Measurements from ENCODE around the gene HMX1.

The HMX1 gene

DNA sequence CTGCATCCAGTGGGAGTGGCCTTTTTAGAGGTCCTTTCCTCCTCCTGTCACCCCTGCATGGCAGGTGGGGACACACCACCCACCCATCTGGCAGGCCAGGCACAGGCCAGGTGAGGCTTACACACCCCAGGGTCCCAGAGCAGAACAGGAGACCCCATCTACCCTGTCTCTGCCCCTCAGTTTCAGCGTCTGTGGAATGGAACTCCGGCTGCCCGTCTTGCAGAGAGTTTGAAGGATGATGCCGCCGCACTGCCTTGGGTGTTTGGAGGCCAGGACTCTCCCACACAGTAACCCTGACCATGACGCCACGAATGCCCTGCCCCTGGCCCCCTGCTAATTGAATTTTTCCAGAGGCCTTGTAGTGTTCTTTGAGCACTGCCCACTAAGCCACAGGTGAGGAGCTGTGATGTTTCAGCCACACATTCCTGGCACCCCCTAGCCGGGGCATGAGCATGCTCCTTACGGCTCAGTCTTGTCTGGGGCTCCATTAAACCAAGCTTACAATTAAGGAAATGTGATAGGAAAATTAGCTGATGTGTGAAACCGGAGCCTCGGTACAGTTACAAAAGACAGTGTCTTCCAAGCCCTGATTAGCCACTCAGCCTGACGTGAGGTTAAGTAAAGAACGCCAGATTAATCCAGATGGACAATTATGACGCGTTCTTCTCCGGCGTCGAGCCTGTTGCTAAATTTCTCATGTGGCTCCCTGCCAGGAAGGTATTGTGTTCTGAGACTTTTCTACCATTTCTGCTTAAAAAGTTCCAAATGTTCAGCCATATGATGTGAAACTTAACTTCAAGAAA, 39.3 kb downstream of the HMX1 start:
- H3K4me3 Mint-ChIP-seq = no peak overlapping the region
- H3K27ac Mint-ChIP-seq = no peak overlapping the region
- DNase-seq (ENCODE audit: low spot score in 2 of 2) (no peak), ATAC-seq (ENCODE audit: low read depth) (no peak)
- H3K4me1 Mint-ChIP-seq = peaks cover 2% of the 10 kb centered on the region
- peaks cover 10% of the 10 kb centered on the region for H3K9me3 Mint-ChIP-seq
- peaks cover 8% of the 10 kb centered on the region for H3K27me3 Mint-ChIP-seq
- H3K36me3 Mint-ChIP-seq = peaks cover 1% of the 10 kb centered on the region

DNA sequence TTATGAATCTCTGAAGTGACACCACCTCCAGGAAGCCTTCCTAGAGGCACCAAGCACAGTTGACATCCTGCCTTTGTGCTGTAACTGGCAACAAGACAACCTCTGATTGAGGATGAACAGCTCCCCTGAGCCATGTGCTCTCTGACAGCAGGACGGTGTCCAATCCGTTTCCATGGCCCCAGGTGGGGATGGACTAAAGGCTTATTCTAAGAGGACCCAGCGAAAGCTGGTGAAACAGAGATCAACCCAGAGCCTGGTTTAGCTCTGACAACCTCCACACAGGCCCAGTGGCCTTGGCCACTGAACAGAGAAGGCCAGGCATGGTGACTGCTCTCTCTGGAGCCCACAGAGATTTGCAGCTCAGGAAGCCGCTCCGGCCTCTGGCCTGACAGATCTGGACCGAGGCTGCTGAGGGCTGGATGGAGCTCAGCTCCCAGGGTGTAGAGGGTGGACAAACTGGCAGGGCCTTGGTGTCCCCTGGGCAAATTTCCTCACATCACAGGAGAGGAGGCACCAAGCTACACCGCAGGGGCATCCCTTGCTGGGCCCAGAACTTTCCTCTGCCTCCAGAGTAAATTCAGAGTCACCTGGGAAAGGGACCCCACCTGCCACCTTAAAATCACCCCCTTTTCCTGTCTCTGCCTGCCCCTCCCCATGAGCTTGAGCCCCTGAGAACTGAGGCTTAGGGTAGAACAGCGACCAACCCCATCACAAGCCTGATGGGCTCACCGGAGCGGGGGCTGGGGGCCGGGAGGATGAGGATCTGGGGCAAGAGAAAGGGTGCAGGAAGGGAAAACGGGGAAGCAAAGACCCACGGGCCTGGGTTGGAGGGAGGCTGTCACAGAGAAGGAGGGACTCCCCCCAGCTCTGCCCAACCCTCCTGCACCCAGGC, 40.2 kb downstream of the HMX1 start:
- ATAC-seq (ENCODE audit: low read depth) = no peak
- no peak for DNase-seq (ENCODE audit: low spot score in 2 of 2)
- Mint-ChIP-seq H3K36me3 (peaks cover 1% of the 10 kb centered on the region), H3K9me3 (peaks cover 10% of the 10 kb centered on the region), H3K27me3 (peaks cover 8% of the 10 kb centered on the region), H3K27ac (no peak overlapping the region), H3K4me3 (no peak overlapping the region), H3K4me1 (peaks cover 2% of the 10 kb centered on the region)

DNA sequence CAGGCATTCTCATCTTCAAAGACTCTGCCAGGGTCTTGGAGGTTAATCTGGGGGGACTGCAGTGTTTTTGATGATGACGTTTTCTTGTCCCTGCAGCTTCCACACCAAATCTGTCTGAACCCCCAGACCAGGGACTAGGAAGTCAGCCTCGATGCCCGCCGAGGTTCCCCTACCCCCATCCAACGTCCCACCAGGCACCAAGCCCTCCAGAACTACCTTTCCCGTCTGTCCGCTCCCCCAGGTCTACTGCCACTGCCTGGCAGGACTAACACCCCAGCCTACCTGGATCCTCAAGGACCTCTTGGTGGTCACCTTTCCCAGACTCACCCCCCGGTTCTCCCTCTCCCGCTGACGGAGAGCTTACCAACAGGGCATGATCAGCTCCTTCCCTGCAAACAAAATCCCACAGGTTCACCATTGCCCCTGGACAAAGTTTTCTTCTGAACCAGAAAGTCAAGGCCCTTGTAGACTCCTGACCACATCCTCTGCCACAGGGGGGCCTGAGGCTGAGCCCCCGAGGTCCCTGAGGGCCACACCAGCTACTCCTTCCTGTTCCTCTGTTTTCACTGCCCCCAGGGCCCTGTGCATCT, 40.9 kb downstream of the HMX1 start:
- Mint-ChIP-seq H3K4me1 (peaks cover 2% of the 10 kb centered on the region), H3K27me3 (peaks cover 8% of the 10 kb centered on the region), H3K4me3 (no peak overlapping the region), H3K9me3 (peaks cover 10% of the 10 kb centered on the region), H3K27ac (no peak overlapping the region), H3K36me3 (peaks cover 1% of the 10 kb centered on the region)
- ATAC-seq (ENCODE audit: low read depth) = no peak
- DNase-seq (ENCODE audit: low spot score in 2 of 2) = no peak

DNA sequence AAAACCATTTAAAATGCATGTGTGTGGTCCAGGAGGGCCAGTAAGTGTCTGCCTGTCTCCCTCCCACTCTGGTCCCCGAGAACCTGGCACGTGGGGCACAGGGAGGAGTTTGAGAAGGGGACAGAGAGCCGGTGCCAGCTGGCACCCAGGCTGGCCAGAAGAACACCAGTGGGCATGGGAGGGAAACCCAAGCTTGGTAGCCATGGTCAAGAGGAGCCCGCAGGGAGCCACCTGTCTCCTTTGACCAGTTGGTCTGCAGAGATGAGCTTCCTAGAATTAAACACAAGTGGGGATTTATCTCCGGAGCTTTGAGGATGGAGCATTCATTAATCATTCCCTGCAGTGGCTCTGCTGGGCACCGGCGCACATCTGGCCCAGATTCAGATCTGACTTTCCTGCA, 41.6 kb downstream of the HMX1 start:
- peaks cover 2% of the 10 kb centered on the region for H3K4me1 Mint-ChIP-seq
- no peak overlapping the region for H3K4me3 Mint-ChIP-seq
- peaks cover 10% of the 10 kb centered on the region for H3K9me3 Mint-ChIP-seq
- no peak for DNase-seq (ENCODE audit: low spot score in 2 of 2)
- peaks cover 1% of the 10 kb centered on the region for H3K36me3 Mint-ChIP-seq
- peaks cover 5% of the 10 kb centered on the region for H3K27me3 Mint-ChIP-seq
- ATAC-seq (ENCODE audit: low read depth) = no peak
- H3K27ac Mint-ChIP-seq = no peak overlapping the region

DNA sequence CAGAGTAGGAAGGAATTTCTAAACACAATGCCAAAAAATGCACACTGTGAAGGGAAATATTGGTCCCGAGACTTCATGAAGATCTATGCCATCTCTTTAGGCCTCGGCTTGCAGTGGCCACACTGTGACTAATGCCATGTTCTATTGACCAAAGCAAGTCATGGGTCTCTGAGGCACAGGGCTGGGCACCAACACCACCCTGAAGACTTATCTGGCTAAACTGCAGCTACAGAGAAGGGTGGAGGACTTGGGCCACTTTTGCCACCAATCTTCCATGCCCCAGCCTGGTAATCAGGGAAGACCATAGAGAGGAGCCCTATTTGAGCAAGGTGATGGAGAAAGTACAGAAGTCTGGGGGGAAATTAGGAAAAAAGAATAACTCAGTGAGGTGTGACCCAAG, 42.1 kb downstream of the HMX1 start:
- Mint-ChIP-seq H3K27me3 (peaks cover 3% of the 10 kb centered on the region), H3K4me1 (no peaks in the 10 kb centered on the region), H3K4me3 (no peak overlapping the region), H3K36me3 (no peaks in the 10 kb centered on the region), H3K27ac (no peak overlapping the region), H3K9me3 (peaks cover 9% of the 10 kb centered on the region)
- ATAC-seq (ENCODE audit: low read depth) (no peak), DNase-seq (ENCODE audit: low spot score in 2 of 2) (no peak)

DNA sequence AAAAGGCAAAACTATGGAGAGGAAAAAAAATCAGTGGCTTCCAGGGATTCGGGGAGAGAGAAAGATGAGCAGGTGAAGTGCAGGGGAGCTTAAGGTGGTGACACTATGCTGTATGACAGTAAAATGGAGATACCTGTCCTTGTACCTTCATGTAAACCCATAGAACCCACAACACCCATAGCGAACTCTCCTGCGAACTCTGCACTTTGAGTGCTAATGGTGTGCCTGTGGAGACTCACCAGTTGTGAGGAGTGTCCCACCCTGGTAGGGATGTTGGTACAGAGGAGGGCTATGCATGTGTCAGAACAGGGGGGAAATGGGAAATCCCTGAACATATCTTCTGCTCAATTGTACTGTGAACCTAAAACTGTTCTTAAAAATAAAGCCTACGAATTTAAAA, 42.8 kb downstream of the HMX1 start:
- H3K4me1 Mint-ChIP-seq = no peaks in the 10 kb centered on the region
- no peak overlapping the region for H3K4me3 Mint-ChIP-seq
- H3K36me3 Mint-ChIP-seq = no peaks in the 10 kb centered on the region
- H3K27me3 Mint-ChIP-seq = peaks cover 3% of the 10 kb centered on the region
- no peak overlapping the region for H3K27ac Mint-ChIP-seq
- ATAC-seq (ENCODE audit: low read depth) = no peak
- no peak for DNase-seq (ENCODE audit: low spot score in 2 of 2)
- H3K9me3 Mint-ChIP-seq = peaks cover 9% of the 10 kb centered on the region

DNA sequence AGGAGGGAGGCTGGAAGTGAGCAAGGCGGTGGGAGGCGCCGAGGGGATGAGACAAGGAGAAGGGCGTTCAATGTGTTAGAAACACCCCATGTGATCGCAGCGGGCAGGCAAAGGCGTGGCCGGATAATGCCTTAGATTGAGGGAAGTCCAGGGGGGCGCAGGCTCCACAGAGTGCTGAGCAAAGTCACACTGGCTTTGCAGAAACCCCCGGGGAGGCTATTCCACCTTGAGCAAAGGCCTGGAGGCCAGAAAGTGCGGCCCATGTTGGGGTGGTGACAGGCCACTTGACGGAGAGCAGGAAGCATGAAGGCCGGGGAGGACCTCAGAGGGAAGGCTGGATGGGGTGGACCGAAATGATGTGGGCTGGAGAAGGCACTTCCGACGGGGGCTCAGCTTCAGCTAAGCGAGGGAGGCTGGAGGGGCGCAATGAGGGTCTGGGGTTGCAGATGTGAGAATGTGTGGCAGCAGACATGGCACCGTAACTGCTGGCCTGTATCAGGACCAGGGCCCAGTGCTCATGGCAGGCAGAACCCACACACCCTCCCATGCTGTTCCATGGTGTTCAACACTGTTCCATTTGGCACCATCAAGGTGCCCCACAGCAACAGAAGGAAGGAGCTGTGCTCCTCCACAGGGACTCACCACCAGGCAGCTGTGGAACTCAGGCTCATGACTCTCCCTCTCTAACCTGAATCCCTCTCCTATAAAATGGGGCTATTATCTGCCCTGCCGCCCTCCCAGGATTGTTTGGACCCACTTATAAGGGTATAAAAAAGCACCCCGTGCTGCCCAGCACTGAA, 50.3 kb downstream of the HMX1 start:
- Mint-ChIP-seq H3K4me1 (no peaks in the 10 kb centered on the region), H3K4me3 (no peak overlapping the region), H3K27me3 (peaks cover 9% of the 10 kb centered on the region), H3K27ac (no peak overlapping the region), H3K9me3 (no peaks in the 10 kb centered on the region), H3K36me3 (no peaks in the 10 kb centered on the region)
- no peak for DNase-seq (ENCODE audit: low spot score in 2 of 2)
- no peak for ATAC-seq (ENCODE audit: low read depth)

DNA sequence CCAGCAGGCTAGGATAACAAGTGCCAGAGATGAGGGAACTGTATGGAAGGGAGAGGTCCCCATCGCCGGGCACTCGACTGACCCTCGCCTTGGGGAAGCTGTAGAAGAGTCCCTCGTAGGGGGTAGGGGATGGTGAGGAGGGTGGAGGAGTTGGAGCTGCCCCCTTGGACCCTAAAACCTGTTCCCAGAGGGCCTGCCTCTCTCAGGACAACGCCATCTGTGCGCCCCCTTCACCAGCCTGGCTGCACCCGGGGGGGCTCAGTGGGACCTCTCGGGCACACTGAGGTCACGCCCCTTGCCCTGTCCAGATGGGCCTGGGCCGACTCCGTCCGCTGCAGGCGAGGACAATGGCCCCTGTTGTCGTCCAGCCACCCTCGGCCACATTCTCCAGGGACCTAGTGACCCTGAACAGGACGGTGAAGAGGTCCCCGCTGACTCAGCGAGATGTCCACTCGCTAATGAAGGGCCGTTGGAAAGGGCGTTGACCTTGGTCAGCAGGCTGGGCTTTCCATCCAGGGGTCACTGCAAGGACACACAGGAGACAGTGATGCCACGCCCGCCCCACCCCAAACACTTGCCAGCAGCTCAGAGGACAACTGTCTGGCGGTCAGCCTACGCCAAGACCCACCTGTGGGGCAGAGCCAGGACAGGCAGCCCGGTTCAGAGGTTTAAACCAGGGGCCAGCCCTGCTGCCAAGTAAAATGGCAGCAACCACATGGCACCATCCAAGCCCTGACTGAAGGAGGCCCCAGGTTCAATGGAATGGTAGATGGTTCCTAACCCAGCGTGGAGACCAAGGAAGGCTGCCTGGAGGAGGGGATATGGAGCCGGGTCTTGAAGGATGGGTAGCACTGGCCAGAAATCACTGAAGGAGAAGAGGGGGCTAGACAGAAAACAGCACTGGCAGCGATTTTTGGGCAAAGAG, 51.2 kb downstream of the HMX1 start:
- DNase-seq (ENCODE audit: low spot score in 2 of 2) = no peak
- Mint-ChIP-seq H3K4me3 (no peak overlapping the region), H3K27ac (no peak overlapping the region), H3K9me3 (no peaks in the 10 kb centered on the region), H3K4me1 (no peaks in the 10 kb centered on the region), H3K27me3 (peaks cover 9% of the 10 kb centered on the region), H3K36me3 (no peaks in the 10 kb centered on the region)
- no peak for ATAC-seq (ENCODE audit: low read depth)

DNA sequence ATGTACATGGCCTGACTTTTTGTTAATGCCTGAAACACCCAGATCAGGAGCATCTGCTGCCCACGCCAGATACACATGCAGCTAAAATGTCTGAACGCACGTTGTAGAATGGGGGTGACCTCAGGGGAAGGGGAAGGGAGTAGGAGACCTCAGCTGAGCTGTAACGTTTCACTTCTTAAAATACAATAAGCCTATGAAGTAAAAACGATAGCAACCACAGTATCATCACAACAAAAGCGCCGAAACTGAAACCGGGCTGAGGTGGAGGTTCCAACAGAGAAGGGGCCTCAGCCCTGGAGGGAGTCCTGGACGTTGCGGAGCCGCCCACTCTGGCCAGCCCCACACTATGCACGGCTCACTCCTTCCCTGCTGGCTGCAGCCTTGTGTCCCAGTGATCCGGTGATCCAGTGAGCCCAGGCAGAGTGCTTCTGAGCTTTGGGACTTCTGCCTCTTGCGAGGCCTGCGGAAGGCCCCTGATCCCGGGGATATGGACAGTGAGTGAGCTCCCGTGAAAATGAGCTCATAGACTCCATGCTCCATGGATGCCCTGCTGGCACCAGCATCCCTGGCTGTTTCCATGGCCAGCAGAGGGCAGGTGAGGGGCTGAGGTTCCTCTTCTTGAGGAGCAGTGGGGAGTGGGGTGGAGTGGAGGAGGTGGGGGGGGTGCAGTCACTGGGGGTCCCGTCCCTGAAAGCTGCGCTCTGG, 52.0 kb downstream of the HMX1 start:
- ATAC-seq (ENCODE audit: low read depth) (no peak), DNase-seq (ENCODE audit: low spot score in 2 of 2) (no peak)
- H3K27me3 Mint-ChIP-seq = peaks cover 9% of the 10 kb centered on the region
- H3K4me1 Mint-ChIP-seq = no peaks in the 10 kb centered on the region
- H3K36me3 Mint-ChIP-seq = no peaks in the 10 kb centered on the region
- H3K9me3 Mint-ChIP-seq = no peaks in the 10 kb centered on the region
- H3K27ac Mint-ChIP-seq = no peak overlapping the region
- no peak overlapping the region for H3K4me3 Mint-ChIP-seq

DNA sequence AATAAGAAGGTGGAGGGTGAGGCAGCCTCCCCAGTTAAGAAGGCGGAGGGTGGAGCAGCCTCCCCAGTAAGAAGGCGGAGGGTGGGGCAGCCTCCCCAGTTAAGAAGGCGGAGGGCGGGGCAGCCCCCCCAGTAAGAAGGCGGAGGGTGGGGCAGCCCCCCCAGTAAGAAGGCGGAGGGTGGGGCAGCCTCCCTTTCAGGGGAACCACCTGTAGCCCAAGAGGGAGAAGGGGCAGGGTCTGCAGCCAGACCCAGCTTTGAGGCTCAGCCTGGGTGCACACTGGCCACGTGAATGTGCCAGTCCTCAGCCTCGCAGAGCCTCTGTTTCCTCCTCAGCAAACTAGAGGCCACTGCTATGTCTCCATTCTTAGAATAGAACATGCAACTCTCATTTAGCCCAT, 52.6 kb downstream of the HMX1 start:
- Mint-ChIP-seq H3K9me3 (no peaks in the 10 kb centered on the region), H3K27ac (peak overlapping the region; percentile 53), H3K4me3 (no peak overlapping the region), H3K36me3 (no peaks in the 10 kb centered on the region), H3K4me1 (no peaks in the 10 kb centered on the region), H3K27me3 (peaks cover 9% of the 10 kb centered on the region)
- DNase-seq (ENCODE audit: low spot score in 2 of 2) (no peak), ATAC-seq (ENCODE audit: low read depth) (no peak)

DNA sequence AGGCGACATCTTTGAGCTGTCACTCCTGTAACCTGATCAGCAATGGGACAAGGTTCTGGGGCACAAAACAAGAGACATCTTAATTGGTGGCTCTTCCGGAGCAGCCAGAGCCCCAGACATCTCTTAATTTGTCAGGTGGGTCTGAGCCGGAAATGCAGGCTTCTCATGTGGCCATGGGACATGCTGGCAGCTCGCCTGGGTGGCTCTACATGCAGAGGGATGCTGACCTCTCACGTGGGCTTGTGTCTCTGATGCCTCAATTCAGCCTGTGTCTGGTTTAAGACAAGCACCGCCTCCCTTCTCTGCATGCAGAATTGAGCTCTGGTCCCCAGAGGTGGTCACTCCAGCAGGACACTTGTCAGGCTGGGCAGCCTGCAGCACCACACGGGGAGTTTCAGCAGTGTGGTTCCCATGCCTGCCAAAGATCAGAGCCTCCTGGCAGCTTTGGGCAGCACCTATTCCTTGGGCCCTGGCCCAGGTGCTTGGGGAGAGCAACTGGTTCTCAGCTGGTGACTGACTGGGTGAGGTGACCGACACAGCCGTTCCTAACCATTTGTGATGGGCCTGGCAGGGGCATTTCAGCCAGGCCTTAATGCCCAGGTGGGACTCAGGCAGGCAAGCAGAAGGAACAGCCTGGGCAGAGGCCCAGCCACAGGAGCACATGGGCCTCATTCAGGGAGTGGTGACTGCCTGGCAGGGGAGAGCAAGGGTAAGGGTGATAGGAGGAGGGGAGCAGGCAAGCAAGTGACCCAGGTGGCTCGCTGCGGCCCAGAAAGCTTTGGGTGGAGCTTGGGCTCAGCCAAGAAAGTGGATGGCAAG, 53.4 kb downstream of the HMX1 start:
- Mint-ChIP-seq H3K27me3 (peaks cover 9% of the 10 kb centered on the region), H3K9me3 (no peaks in the 10 kb centered on the region), H3K4me3 (no peak overlapping the region), H3K4me1 (no peaks in the 10 kb centered on the region), H3K27ac (peak overlapping the region; percentile 53), H3K36me3 (no peaks in the 10 kb centered on the region)
- DNase-seq (ENCODE audit: low spot score in 2 of 2) = no peak
- ATAC-seq (ENCODE audit: low read depth) = no peak

DNA sequence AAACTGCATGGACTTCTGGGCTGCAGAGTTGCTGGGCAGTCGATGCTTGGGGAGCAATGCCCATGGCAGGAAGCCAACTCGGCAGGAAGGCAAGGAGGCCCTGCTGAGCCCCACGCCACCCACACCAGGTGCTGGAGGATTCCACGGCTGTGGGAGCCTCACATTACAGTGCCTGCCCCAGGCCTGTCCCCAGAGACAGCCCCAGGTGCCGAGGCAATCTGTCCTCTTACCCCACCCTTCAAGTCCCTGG, 53.9 kb downstream of the HMX1 start:
- DNase-seq (ENCODE audit: low spot score in 2 of 2) = no peak
- H3K4me1 Mint-ChIP-seq = no peaks in the 10 kb centered on the region
- H3K36me3 Mint-ChIP-seq = no peaks in the 10 kb centered on the region
- no peaks in the 10 kb centered on the region for H3K9me3 Mint-ChIP-seq
- no peak overlapping the region for H3K4me3 Mint-ChIP-seq
- no peak for ATAC-seq (ENCODE audit: low read depth)
- H3K27me3 Mint-ChIP-seq = peaks cover 9% of the 10 kb centered on the region
- no peak overlapping the region for H3K27ac Mint-ChIP-seq
